Measurements from ENCODE around the gene CFAP46.

DNA sequence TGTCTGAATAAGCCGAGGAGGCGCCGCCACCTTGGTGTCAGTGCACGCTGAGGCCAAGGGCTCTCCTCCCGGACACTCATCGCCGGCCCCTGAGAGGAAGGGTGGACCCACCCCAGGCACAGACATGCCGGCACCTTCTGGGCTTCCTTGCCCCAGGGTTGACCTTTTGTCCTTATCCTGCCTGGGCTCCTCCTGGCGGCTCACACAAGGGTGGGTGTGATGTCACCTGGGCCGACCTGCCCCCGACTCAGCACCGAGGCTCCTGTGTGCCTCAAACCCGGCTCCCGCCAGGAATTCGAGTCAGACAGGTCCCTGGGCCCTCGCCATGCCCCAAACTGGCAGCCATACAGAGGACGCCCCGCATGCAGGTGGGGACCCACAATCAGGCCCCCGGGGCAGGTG lies 17.7 kb upstream of the CFAP46 start:
- TF ChIP-seq, protein P1, sequence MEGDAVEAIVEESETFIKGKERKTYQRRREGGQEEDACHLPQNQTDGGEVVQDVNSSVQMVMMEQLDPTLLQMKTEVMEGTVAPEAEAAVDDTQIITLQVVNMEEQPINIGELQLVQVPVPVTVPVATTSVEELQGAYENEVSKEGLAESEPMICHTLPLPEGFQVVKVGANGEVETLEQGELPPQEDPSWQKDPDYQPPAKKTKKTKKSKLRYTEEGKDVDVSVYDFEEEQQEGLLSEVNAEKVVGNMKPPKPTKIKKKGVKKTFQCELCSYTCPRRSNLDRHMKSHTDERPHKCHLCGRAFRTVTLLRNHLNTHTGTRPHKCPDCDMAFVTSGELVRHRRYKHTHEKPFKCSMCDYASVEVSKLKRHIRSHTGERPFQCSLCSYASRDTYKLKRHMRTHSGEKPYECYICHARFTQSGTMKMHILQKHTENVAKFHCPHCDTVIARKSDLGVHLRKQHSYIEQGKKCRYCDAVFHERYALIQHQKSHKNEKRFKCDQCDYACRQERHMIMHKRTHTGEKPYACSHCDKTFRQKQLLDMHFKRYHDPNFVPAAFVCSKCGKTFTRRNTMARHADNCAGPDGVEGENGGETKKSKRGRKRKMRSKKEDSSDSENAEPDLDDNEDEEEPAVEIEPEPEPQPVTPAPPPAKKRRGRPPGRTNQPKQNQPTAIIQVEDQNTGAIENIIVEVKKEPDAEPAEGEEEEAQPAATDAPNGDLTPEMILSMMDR (IDR thresholded peaks at IDR 0.05 in 8 of 11, conservative IDR thresholded peaks at IDR 0.05 in 3 of 11), result no peak
- TF ChIP-seq POLR2A (IDR thresholded peaks at IDR 0.05), result no peak
- TF ChIP-seq POLR2AphosphoS5 (IDR thresholded peaks at IDR 0.05), result peak in 1 of 3 donors; percentile 34

Measured in spleen (tissue), 7 donors.